Activated naive CD4-positive, alpha-beta T cell treated with Interleukin-2 at 50 U/mL for 16 hours (primary cell): ENCODE measurements around the gene PTPRZ1.

Experiments
- DNase-seq: peaks from one replicate; pipeline ENCODE4 v3.0.0-alpha.2; 2020

PTPRZ1 gene

GRCh38 chr7:121901026-121901425 lies 28.1 kb downstream of the PTPRZ1 start:
- DNase-seq = no peak

- DNase-seq = no peak
Measured at GRCh38 chr7:121904120-121904519, 31.2 kb downstream of the PTPRZ1 start.

GRCh38 chr7:121908042-121908441 lies 35.1 kb downstream of the PTPRZ1 start:
- no peak for DNase-seq

GRCh38 chr7:121909716-121910345 lies 36.9 kb downstream of the PTPRZ1 start:
- no peak for DNase-seq

GRCh38 chr7:121913947-121914675 lies 41.1 kb downstream of the PTPRZ1 start:
- DNase-seq = no peak

- DNase-seq = no peak
Measured at GRCh38 chr7:121914676-121915279, 41.8 kb downstream of the PTPRZ1 start.

GRCh38 chr7:121916211-121916610 lies 43.2 kb downstream of the PTPRZ1 start:
- no peak for DNase-seq

GRCh38 chr7:121919986-121920385 lies 47.0 kb downstream of the PTPRZ1 start:
- DNase-seq = no peak

- DNase-seq = no peak
Measured at GRCh38 chr7:121924269-121925186, 51.6 kb downstream of the PTPRZ1 start.

- no peak for DNase-seq
Measured at GRCh38 chr7:121931149-121931902, 58.4 kb downstream of the PTPRZ1 start.

GRCh38 chr7:121932768-121933167 lies 59.8 kb downstream of the PTPRZ1 start:
- DNase-seq = no peak

GRCh38 chr7:121936951-121937623 lies 64.1 kb downstream of the PTPRZ1 start:
- DNase-seq = no peak

GRCh38 chr7:121938429-121938996 lies 65.6 kb downstream of the PTPRZ1 start:
- no peak for DNase-seq

- no peak for DNase-seq
Measured at GRCh38 chr7:121940918-121941317, 68.0 kb downstream of the PTPRZ1 start.

GRCh38 chr7:121941830-121942229 lies 68.9 kb downstream of the PTPRZ1 start:
- DNase-seq = no peak

GRCh38 chr7:121945066-121945465 lies 72.1 kb downstream of the PTPRZ1 start:
- no peak for DNase-seq

GRCh38 chr7:121945480-121946236 lies 72.7 kb downstream of the PTPRZ1 start:
- no peak for DNase-seq

GRCh38 chr7:121953164-121953563 lies 80.2 kb downstream of the PTPRZ1 start:
- no peak for DNase-seq

- DNase-seq = no peak
Measured at GRCh38 chr7:121953601-121954000, 80.6 kb downstream of the PTPRZ1 start.

GRCh38 chr7:121954803-121955202 lies 81.8 kb downstream of the PTPRZ1 start:
- DNase-seq = no peak

GRCh38 chr7:121957626-121958025 lies 84.7 kb downstream of the PTPRZ1 start:
- no peak for DNase-seq
